ENCODE data around the gene PADI4.

Gene PADI4

DNA sequence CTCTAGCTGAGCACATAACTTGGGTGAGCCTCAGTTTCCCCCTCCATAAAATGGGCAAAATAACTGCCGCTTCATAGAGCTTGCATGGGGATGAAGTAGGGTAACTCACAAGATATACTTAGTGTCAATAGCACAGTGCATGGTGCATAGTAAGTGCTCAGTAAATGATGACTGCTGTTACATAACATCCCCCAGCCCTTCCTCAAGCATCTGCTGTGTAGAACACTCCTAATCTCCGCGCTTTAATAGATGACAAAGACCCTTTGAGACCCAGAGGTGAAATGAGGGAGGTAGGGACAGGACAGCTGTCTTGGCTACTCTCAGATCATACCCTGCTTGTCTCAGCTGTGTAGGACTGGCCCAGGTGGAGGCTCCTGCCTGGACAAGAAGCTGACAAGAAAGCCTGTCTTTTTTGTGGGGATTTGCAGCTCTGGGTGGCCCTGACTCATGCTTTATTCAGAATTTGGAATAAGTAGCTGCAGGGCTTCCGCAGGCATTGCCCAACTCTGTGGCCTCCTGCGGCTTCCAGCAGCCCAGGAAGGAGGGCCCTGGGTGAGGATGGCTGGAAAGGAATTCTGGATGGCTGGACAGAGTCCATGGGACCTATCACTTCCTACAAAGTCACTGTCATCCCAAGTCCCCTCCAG lies 20.7 kb upstream of the PADI4 start:
- DNase-seq: no peak

DNA sequence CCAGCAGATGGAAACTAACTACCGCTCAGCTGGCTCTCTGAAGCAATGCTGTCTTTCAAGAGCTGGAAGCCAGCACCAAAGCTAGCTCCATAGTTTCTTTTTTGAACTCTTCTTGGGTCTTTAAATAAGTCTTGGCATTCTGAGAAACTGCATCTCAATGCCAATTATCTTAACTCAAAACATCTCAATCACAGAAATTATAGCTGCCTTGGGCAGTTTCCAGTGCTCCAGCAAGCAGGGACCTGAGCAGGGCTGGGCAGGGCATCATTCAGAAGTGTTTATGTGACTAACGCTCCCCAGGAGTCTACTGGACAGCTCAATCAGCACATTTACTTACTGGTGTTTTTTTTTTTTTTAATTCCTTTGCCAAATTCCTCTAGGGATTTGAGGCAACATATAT lies 18.3 kb upstream of the PADI4 start:
- no peak for DNase-seq

DNA sequence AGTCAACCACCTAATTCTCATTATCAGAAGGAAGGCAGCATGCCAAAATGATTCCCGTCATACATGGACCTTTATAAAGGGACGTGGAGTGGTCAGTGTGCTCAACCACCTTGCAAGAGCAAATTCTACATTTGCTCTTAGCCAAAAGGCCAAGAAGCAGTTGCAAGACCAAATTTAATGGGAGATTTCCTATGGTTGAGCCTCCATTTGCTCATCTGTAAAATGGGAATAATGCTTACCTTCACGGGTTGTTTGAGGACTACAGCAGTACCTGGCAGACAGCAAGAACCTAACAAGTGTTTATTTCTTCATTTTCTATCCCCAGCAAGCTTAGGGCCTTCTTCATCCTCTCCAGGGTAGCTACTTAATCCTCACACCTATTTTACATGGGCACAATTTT lies 17.4 kb upstream of the PADI4 start:
- DNase-seq: no peak

DNA sequence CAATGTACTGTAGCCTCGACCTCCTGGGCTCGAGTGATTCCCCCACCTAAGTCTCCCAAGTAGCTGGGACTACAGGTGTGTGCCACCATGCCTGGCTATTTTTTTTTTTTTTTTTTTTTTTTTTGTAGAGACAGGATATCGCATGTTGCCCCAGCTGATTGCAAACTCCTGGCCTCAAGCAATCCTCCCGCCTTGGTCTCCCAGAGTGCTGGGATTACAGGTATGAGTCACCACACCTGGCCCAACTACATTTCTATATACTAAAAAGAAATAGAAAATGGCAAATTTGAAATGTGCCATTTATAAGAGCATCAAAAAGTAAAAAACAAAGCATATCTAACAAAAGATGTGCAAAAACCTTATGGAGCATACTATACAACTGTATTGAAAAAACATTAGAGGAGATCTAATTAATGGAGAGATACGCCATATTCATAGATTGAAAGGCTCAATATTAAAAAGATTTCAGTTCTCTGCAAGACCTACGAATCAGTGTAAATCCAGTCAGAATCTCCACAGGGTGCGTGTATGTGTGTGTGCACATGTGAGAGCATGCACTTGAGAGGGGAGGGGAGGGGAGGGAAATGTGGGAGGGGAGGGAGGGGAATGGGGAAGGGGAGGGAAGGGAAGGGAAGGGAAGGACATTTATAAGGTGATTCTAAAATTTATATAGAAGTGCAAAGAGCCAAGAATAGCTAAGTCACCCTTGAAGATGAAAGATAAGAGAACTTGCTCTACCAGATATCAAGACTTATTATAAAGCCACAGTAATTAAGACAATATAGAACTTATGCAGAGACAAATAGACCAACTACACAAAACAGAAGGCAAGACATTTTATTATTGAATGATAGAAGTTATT lies 15.5 kb upstream of the PADI4 start:
- DNase-seq: no peak

DNA sequence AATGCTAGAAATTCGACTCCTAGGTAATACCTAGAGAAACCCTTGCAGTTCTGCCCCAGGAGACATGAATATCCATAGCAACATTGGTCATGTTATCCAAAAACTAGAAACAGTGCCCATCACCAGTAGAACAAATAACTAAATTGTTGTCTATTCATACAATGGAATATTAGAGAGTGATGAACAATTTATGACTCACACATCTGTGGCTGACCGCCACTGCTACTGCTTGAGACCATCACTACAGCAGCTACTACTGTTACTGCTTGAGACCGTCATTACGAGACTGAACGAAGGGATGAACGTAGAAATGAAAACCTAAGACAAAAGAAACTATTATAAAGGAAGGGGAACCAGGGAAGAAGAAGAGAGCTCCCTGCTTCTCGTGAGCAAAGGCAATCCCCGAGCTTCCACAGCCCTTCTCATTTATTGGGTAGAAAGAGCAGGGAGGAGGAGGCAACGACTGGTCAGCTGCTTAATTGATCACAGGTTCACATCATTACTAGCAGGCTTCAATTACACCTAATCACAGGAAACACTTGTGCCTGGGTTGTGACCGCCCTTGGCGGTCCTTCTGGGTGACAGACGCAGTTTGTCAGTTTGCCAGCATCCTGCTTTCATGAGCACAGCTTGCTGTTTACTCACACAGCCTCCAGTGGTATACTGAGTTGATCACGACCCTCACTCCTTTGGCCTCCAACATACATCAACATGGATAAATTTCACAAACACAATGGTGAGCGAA lies 14.1 kb upstream of the PADI4 start:
- DNase-seq: no peak

DNA sequence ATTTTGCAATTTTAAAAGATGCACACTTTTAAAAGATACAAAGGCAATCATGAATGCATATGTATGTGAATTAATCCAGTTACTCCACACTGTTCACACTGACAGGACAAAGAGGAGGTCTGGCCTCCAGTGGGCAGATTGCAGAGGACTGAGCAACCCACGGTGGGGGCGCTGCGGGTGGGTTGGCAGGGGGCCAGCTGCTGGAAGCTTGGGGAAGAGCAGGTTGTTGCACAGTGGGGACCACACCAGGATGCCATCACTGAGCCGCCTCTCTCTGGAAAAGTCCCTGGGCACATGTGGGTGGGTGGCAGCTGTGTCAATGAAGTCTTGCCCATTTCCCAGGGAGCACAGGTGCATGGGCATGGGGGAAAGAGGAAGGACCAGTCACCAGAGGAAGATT lies 12.7 kb upstream of the PADI4 start:
- DNase-seq: no peak

DNA sequence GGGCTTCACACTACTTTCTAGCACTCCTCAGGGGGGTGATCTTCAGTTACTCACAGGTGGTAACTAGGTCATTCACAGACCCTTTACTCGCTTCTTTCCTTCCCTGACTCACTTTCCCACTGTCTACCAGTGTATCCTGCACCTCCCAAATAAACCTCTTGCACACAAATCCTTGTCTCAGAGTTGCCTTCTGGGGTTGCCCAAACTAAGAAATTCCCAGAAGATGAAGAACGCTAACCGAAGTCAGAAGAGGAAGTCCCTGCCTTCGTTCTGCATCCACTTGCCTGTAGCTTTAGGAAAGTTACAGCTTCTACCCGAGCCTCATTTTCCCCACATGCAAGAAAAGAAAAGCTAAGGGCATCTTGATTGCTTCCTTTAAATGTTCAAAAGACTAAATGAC lies 11.9 kb upstream of the PADI4 start:
- DNase-seq: no peak

- no peak for DNase-seq
Observed at GRCh38 chr1:17297991-17298390, 10.0 kb upstream of the PADI4 start.

GRCh38 chr1:17301767-17302166 lies 6.2 kb upstream of the PADI4 start:
- DNase-seq: no peak

DNA sequence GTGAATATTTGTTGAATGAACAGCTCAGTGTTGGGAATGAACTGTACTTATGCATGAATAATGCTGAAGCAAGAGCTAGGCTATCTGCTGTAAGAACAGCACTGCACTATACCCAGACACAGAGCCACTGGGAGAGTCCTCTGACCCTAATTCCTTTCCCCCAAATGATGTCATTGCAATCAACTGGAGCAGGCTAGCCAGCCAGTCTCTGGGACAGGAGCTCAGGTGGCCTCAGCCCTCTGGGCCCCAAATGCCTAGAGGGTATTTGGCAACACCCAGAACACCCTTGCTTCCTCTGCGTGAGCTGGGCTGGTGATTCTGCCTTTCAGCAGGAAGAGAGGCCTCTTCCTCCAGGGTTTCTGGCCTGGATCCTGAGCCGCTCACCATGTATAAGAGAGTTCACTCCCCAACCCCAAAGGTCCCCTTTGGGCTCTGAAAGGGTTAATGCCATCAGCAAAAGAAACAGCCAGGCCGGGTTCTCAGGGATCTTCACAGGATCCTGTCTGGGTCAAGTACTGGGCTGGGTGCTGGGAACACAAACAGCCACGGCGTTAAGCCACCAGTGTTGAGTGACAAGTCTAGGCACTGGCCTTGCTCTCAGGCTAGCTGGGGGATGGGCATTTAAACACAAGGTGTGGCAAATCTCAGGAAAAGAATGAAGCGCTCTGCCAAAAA lies 3.7 kb upstream of the PADI4 start:
- no peak for DNase-seq

DNA sequence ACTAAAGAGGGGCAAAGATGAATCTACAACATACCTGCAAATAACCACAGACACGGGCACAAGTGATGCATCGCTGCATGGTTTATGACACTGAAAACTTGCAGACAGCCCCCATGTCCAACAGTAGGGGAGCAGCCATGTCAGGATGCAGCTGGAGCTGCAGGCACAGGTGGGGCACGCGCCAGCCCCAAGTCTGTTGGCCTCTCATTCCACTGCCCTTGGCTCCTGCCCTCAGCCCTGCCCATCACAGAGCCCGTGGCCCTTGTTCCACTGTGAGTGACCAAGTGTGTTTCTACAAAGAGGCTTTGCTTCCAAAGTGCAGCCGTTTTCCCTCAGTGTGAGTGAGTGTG lies 3.2 kb upstream of the PADI4 start:
- no peak for DNase-seq

GRCh38 chr1:17305576-17306095 lies 2.4 kb upstream of the PADI4 start:
- no peak for DNase-seq

DNA sequence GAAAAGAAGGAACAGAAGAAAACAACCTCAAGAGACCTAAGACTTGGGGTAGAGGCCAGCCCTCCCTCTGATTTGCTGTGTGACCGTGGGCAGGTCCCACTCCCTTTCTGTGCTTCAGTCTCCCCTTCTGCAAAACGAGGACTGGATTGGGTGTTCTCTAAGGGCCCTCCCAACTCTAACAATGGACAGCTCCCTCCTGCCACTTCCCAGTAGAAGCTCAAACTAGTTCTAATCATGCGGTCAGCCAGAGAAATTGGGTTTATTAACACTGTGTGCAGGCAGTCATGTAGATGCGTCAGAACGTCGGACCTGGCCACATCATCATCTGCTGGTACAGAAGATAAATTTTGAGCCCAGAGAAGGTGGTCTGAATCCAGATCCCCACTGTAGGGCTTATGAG lies 1.6 kb upstream of the PADI4 start:
- DNase-seq: no peak

DNA sequence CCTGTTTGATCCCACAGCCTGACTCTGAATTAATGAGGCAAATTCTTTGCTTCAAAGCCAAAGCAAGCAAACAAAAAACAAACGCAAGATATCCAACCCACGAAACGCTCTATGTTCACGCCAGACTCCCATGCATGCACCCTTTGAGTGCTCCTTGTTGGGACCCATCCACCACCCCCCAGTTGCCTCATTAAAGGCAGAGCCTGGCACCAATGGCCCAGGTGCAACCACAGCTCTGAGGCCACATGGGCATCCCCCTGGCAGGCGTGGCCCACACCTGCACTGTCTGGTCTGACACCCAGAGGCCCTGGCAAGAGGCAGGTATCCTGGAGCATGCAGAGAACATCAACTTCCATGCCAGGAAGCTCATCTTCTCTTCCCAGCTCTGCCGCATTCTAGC lies 1.1 kb upstream of the PADI4 start:
- DNase-seq: no peak

- DNase-seq: no peak
Observed at GRCh38 chr1:17307329-17307728, 668 bp upstream of the PADI4 start.

GRCh38 chr1:17308593-17308992 lies 596 bp downstream of the PADI4 start:
- DNase-seq: no peak

GRCh38 chr1:17309426-17310067 lies 1.6 kb downstream of the PADI4 start:
- DNase-seq: no peak

- DNase-seq: no peak
Observed at GRCh38 chr1:17310068-17310640, 2.2 kb downstream of the PADI4 start.

DNA sequence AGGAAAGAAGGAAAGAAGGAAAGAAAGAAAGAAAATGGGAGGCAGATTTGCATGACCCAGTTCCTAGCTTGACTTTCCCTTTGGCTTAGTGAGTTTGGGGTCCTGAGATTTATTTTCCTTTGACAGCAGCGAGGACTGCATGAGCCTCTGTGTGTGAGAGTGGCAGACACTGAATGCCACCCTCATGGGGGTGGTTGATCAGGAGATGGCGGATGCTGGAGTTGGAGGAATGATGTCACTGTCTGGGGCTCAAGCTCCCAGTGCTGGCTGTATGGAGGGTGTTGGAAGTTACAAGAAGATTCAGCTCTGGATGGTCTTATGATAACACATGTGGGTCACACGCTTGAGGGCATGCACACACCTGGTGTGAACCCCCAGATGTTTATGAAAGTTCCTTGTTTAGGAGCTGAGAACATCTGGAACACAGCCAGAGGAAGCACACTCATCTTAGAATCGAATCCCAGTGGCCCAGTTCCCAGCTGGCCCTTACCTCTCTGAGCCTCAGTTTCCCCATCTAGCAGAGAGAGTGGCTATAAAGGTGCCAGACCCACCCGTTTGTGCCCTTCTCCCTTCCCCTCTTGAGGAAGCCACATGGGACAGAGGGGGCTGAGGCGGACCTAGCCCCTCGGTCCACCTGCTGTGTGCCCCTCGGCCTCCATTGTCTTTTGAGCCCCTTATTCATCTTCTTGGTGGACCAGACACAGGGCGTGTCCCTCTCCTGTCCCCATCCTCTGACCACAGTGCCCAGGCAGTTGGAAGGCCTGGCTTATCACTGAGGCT lies 5.7 kb downstream of the PADI4 start:
- no peak for DNase-seq

GRCh38 chr1:17314491-17314971 lies 6.5 kb downstream of the PADI4 start:
- no peak for DNase-seq

DNA sequence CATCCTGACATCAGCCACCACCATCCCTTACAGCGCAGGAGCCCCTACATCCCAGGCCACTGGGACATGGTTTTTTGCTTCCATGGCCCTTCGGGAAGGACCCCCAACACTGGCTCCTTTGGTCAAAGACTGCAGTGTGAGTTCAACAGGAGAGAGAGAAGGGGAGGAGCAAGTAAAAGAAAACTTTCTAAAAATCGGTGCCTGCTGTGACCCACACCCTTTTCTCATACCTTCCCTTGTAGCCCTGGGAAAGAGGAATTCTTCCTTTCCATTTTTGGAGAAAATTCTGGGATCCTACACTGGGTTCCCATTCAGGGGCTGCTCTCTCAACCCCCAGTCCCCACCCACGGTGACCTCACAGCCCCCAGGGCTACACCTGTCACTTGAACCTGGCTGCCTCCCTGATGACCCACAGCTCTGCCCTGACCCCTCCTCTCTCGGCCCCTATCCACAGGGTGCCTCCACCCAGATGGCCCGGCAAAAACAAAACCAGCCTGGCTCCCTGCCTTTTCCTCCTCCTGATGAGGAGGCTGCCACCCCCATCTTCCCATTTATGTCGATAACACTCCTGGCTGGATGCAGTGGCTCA lies 7.6 kb downstream of the PADI4 start:
- no peak for DNase-seq
